Spleen (tissue), 7 donors: ENCODE results near the gene PRKG1.

Experiments used
- CTCF ChIP-seq, 11 experiments: fragments of 200-600 bp in 7 of 11; fragments of 450-650 bp in 4 of 11; sonication (generic) in 4 of 11; IDR thresholded peaks in 8 of 11; conservative IDR thresholded peaks in 3 of 11; 1 replicate in 7 of 11; 2 replicates in 4 of 11; pipeline versions ENCODE4 v1.4.0 to v1.8.0; 2016 to 2021; ENCODE audit warnings: antibody characterized with exemption in 11 of 11, inconsistent platforms in 4 of 11, mild to moderate bottlenecking in 1 of 11
- POLR2A ChIP-seq, 3 donors: fragments of 450-650 bp; IDR thresholded peaks; one replicate each; pipeline ENCODE4 v1.5.1; 2017; ENCODE audit warnings: antibody characterized with exemption in 3 of 3, mild to moderate bottlenecking in 1 of 3
- donor health status: DM: no; HTN: no; CAD: no; lungs with moderate emphysema.
- donor health status: DM: no; HTN: no; CAD: no.
- donor health status: DM: no; HTN: no; CAD: no.

- TF ChIP-seq CTCF (IDR thresholded peaks at IDR 0.05 in 8 of 11, conservative IDR thresholded peaks at IDR 0.05 in 3 of 11), result no peak
- TF ChIP-seq POLR2A (IDR thresholded peaks at IDR 0.05), result no peak
Measured at GRCh38 chr10:52083422-52083821, 1009.1 kb downstream of the PRKG1 start.
